Gastroesophageal sphincter (tissue), 4 donors: ENCODE data around the gene RCHY1. TPM values are rescaled to one million over a fixed set of nuclear protein-coding genes. Genes with fewer than 3 reads are reported as not detected.
A peak's percentile ranks its signal among the peaks of the same experiment; 100 is the strongest.

Source experiments
- ATAC-seq: fragments of 150-250 bp; one replicate; pipeline ENCODE4 v1.9.1; 2016; ENCODE audit warnings: mild to moderate bottlenecking, moderate library complexity
- H3K27ac ChIP-seq, 4 donors: fragments of 200-600 bp; sonication (generic) in 3 of 4; 1 replicate in 3 of 4; 2 replicates in 1 of 4; pipeline ENCODE4 v1.5.1; 2016 to 2019
- H3K27me3 ChIP-seq: fragments of 200-600 bp; sonication (generic); one replicate; pipeline ENCODE4 v1.5.1; 2019
- H3K36me3 ChIP-seq, 2 donors: fragments of 200-600 bp; sonication (generic); one replicate each; pipeline ENCODE4 v1.5.1; 2019; ENCODE audit warnings: control low read depth in 1 of 2
- H3K4me1 ChIP-seq, 3 donors: fragments of 200-600 bp; sonication (generic); 1 replicate in 2 of 3; 2 replicates in 1 of 3; pipeline ENCODE4 v1.5.1; 2016 to 2019; ENCODE audit warnings: control low read depth in 2 of 3
- H3K4me3 ChIP-seq, 2 donors: fragments of 200-600 bp; sonication (generic); one replicate each; pipeline ENCODE4 v1.5.1; 2019; ENCODE audit warnings: mild to moderate bottlenecking in 1 of 2, moderate library complexity in 1 of 2
- H3K9me3 ChIP-seq, 3 donors: fragments of 200-600 bp; sonication (generic); one replicate each; pipeline ENCODE4 v1.5.1; 2017 to 2019; ENCODE audit warnings: control low read depth in 2 of 3
- EP300 ChIP-seq: sonication (generic); formaldehyde crosslinking; IDR thresholded peaks from one replicate; pipeline ENCODE4 v1.6.1; 2017; ENCODE audit warnings: antibody characterized with exemption, mild to moderate bottlenecking
- POLR2A ChIP-seq, 2 donors: fragments of 450-650 bp; IDR thresholded peaks; one replicate each; pipeline ENCODE4 v1.6.1; 2017; ENCODE audit warnings: antibody characterized with exemption in 2 of 2, mild to moderate bottlenecking in 2 of 2, moderate library complexity in 1 of 2
- POLR2AphosphoS5 ChIP-seq: sonication (generic); formaldehyde crosslinking; IDR thresholded peaks from one replicate; pipeline ENCODE4 v1.6.1; 2017; ENCODE audit warnings: antibody characterized with exemption
- WGBS, 2 donors: methylation state at CpG; one replicate each; pipeline ENCODE4 v1.1.5; 2018; ENCODE audit warnings: low coverage in 1 of 2; 5-methylcytosine and 5-hydroxymethylcytosine counted together
- total RNA-seq, 4 donors: library from RNA; depleted of rRNA; stranded (reverse); fragments of >200 nt; gene quantifications; one replicate each; pipeline ENCODE4 v1.1.0, GENCODE V29; 2016
- TF ChIP-seq, protein P1 (sequence below), 4 experiments: fragments of 200-600 bp in 2 of 4; fragments of 450-650 bp in 2 of 4; sonication (generic) in 1 of 4; IDR thresholded peaks; one replicate each; pipeline ENCODE4 v1.5.1; 2017 to 2019; ENCODE audit warnings: antibody characterized with exemption in 4 of 4, mild to moderate bottlenecking in 2 of 4, moderate library complexity in 2 of 4

RCHY1 gene
- total RNA-seq, 4 donors from 2014 or later, result 11.3 to 28.6 (median 21.4) TPM

DNA sequence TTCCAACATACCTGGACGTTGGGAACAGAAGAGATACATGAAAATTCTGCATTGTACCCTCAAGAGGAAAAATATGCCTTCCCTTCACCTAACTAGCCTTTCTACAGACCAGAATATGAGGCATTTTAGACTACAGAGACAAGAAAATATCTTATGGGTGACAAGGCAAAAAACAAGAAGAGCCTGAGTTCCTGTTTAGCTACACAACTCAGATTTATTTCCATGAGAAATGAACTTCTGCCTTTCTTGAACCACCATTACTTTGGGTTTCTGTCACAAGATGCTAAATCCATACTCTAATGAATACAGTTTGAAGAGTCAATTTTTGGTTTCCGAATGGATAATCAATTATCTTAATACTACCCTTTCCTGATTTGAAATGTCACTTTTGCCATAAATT is 18.7 kb downstream of the RCHY1 start:
- H3K27ac ChIP-seq, result no peak overlapping the region
- peaks cover 3 to 57% of the 10 kb centered on the region in 2 donors for H3K36me3 ChIP-seq
- H3K4me3 ChIP-seq, result no peak overlapping the region
- ATAC-seq, result no peak
- TF ChIP-seq, protein P1, sequence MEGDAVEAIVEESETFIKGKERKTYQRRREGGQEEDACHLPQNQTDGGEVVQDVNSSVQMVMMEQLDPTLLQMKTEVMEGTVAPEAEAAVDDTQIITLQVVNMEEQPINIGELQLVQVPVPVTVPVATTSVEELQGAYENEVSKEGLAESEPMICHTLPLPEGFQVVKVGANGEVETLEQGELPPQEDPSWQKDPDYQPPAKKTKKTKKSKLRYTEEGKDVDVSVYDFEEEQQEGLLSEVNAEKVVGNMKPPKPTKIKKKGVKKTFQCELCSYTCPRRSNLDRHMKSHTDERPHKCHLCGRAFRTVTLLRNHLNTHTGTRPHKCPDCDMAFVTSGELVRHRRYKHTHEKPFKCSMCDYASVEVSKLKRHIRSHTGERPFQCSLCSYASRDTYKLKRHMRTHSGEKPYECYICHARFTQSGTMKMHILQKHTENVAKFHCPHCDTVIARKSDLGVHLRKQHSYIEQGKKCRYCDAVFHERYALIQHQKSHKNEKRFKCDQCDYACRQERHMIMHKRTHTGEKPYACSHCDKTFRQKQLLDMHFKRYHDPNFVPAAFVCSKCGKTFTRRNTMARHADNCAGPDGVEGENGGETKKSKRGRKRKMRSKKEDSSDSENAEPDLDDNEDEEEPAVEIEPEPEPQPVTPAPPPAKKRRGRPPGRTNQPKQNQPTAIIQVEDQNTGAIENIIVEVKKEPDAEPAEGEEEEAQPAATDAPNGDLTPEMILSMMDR (IDR thresholded peaks at IDR 0.05), result no peak
- TF ChIP-seq POLR2A (IDR thresholded peaks at IDR 0.05) (no peak), EP300 (no peak), POLR2AphosphoS5 (no peak)
- no peaks in the 10 kb centered on the region for H3K27me3 ChIP-seq
- H3K9me3 ChIP-seq, result no peaks in the 10 kb centered on the region
- 91 to 94% methylated on average over 2 of the region's 2 CpGs for WGBS, 2 donors
- peaks cover 0 to 30% (median 0%) of the 10 kb centered on the region in 3 donors for H3K4me1 ChIP-seq

DNA sequence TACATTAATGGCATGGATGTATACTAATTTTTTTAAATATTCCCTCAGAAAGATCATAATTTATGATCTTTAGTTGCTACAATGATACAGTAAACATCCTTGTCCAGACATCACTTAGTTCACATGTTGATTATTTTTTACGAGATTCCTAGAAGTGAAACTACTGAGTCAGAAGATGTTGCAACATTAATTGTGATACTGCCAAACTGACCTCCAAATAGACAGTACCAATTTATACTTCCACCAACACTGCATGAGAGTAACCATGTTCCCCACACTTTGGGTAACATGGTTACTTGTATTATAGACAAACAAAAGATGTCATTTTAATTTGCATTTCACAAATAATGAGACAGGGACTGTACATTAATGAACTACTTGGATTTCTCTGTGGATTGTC is 19.6 kb downstream of the RCHY1 start:
- TF ChIP-seq, protein P1 (IDR thresholded peaks at IDR 0.05), result no peak
- peak; percentile 62 for TF ChIP-seq POLR2AphosphoS5
- Histone ChIP-seq H3K27me3 (no peaks in the 10 kb centered on the region), H3K4me3 (no peak overlapping the region), H3K4me1 (peaks cover 0 to 30% (median 0%) of the 10 kb centered on the region in 3 donors), H3K27ac (peak overlapping the region in 1 of 4 donors; percentile 0), H3K9me3 (no peaks in the 10 kb centered on the region), H3K36me3 (peaks cover 3 to 56% of the 10 kb centered on the region in 2 donors)
- 7 to 27% methylated on average over 1 of the region's 1 CpG for WGBS, 2 donors
- peak; percentile 63 for ATAC-seq

DNA sequence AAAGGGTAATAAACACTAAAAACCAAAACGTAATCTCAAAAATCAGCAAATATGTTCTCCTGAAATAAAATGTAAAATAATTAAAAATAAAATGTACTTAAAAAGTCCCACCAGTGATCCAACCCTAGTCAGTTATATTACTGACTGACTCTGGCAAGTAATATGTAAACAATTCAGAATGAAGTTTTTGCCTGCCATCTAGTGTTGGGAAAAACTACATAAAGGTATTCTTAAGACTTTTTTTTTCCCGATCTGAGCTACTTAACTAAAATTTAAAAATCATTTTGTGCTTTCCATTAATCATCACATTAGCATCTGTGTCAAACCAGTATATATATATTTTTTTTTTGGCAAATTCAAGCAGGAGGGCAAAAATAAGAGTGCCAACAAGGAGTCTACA is 24.0 kb downstream of the RCHY1 start:
- 44 to 54% methylated on average over 2 of the region's 2 CpGs for WGBS, 2 donors
- no peak overlapping the region for H3K4me3 ChIP-seq
- H3K27ac ChIP-seq, result no peak overlapping the region
- H3K36me3 ChIP-seq, result peaks cover 7 to 65% of the 10 kb centered on the region in 2 donors
- no peak for TF ChIP-seq EP300
- TF ChIP-seq, protein P1 (IDR thresholded peaks at IDR 0.05), result peak in 3 of 4 experiments; percentile 14 to 45 (median 22)
- no peaks in the 10 kb centered on the region for H3K9me3 ChIP-seq
- ATAC-seq, result no peak
- H3K4me1 ChIP-seq, result peaks cover 0 to 14% (median 0%) of the 10 kb centered on the region in 3 donors
- H3K27me3 ChIP-seq, result no peaks in the 10 kb centered on the region

DNA sequence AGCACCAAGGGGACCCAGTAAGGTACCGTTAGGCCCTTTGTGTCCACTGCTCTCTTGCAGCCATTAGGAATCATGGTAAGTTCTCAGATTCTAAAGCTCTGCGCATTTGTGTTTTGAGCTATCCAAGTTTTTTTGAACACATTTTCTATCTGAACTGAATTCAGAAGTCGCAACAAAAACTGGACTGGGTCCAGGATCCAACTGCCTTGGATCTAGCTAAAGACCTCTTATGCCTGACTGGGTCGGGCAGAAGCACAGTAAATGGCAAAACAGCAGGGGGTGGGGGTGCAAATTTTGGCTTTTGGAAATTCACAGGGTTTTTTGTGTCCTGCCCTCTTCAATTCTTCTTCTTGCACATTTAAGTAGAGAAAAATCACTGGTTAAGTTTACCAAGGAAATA is 30.0 kb downstream of the RCHY1 start:
- H3K27ac ChIP-seq, result no peak overlapping the region
- peaks cover 5 to 74% of the 10 kb centered on the region in 2 donors for H3K36me3 ChIP-seq
- no peaks in the 10 kb centered on the region for H3K9me3 ChIP-seq
- H3K4me3 ChIP-seq, result no peak overlapping the region
- no peak for ATAC-seq
- no peaks in the 10 kb centered on the region for H3K4me1 ChIP-seq
- 72 to 73% methylated on average over 4 of the region's 4 CpGs for WGBS, 2 donors
- no peaks in the 10 kb centered on the region for H3K27me3 ChIP-seq
- TF ChIP-seq, protein P1 (IDR thresholded peaks at IDR 0.05), result no peak
- no peak for TF ChIP-seq POLR2A (IDR thresholded peaks at IDR 0.05)
- TF ChIP-seq EP300, result no peak
- no peak for TF ChIP-seq POLR2AphosphoS5

DNA sequence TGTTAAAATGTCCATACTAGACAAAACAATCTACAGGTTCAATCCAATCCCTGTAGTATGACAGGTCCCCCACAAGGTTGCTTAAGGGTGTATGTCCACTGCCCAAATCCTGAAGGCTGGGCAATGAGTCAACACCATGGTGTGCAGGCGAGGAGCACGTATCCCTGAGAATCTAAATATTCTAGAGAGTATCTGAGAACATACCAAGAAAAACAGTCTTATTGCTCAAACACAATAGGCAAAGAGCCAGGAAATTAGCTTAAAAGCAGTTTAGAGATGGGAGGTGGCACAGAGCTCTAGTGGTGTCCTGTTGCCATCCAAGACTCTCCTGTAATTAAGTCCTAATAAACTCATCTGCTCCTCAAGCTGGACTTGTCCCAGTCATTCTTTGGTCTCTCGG is 37.0 kb downstream of the RCHY1 start:
- peaks cover 0 to 37% of the 10 kb centered on the region in 2 donors for H3K36me3 ChIP-seq
- no peak overlapping the region for H3K27ac ChIP-seq
- no peaks in the 10 kb centered on the region for H3K9me3 ChIP-seq
- no peaks in the 10 kb centered on the region for H3K27me3 ChIP-seq
- H3K4me1 ChIP-seq, result no peaks in the 10 kb centered on the region
- WGBS, 2 donors, result 100% methylated on average over 3 of the region's 3 CpGs; no CpG with 5 or more reads in 1 of the 2 donors
- no peak for ATAC-seq
- TF ChIP-seq POLR2AphosphoS5 (no peak), POLR2A (IDR thresholded peaks at IDR 0.05) (no peak), EP300 (no peak)
- TF ChIP-seq, protein P1 (IDR thresholded peaks at IDR 0.05), result no peak
- H3K4me3 ChIP-seq, result no peak overlapping the region
